ENCODE data around the gene ZNF554.
"Not testable (repeated sequence)": the region's sequence is repeated elsewhere in the genome, so short reads cannot be mapped to it uniquely, and the experiment has no call there.

The ZNF554 gene

GRCh38 chr19:2791440-2791839, 28.2 kb upstream of the ZNF554 start:
- DNase-seq: no peak

- no peak for DNase-seq
Observed at GRCh38 chr19:2791876-2792275, 27.8 kb upstream of the ZNF554 start.

- DNase-seq: not testable (repeated sequence)
Observed at GRCh38 chr19:2792666-2793065, 27.0 kb upstream of the ZNF554 start.

- DNase-seq: no peak
Observed at GRCh38 chr19:2793126-2793525, 26.5 kb upstream of the ZNF554 start.

GRCh38 chr19:2793577-2793976, 26.1 kb upstream of the ZNF554 start:
- DNase-seq: no peak

GRCh38 chr19:2795827-2796658, 23.6 kb upstream of the ZNF554 start:
- no peak for DNase-seq

GRCh38 chr19:2796659-2797266, 22.9 kb upstream of the ZNF554 start:
- no peak for DNase-seq

- DNase-seq: no peak
Observed at GRCh38 chr19:2797280-2797679, 22.4 kb upstream of the ZNF554 start.

- no peak for DNase-seq
Observed at GRCh38 chr19:2798158-2798685, 21.4 kb upstream of the ZNF554 start.

DNA sequence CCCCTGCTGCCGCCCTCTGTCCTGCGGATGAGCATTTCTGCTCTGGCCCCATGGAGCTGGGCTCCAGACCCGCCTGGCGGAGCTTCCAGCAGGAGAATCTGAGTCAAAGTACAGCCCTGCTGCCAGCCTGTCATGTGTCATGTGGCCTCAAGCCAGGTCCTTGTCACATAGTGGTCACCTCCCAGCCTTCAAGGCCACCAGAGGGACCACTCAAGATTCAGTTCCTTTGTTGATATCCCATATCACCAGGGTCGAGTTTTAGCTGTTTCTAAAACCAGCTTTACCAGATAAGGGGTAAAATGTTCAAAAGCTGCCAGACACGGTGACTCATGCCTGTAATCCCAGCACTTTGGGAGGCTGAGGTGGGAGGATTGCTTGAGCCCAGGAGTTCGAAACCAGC, 20.9 kb upstream of the ZNF554 start:
- DNase-seq: no peak

- DNase-seq: no peak
Observed at GRCh38 chr19:2799273-2800020, 20.2 kb upstream of the ZNF554 start.

DNA sequence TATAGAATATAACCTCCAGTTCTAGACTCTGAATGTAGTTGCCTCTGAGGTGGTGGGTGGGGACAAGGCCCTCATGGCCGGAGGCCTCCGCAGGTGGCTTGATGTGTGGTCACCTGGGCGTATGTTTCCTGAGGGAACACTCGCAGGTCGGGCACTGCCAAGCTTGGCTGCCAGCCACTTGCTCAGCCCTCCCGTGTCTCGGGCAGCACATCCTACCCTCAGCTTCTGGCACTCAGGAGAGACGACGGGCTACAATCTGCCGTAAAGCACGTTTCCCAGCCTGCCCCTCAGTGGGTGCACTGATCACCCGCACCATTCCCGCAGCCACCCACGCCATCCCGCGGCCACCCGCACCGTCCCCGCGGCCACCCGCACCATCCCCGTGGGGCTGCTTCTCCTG, 19.2 kb upstream of the ZNF554 start:
- no peak for DNase-seq

- no peak for DNase-seq
Observed at GRCh38 chr19:2802826-2803225, 16.8 kb upstream of the ZNF554 start.

DNA sequence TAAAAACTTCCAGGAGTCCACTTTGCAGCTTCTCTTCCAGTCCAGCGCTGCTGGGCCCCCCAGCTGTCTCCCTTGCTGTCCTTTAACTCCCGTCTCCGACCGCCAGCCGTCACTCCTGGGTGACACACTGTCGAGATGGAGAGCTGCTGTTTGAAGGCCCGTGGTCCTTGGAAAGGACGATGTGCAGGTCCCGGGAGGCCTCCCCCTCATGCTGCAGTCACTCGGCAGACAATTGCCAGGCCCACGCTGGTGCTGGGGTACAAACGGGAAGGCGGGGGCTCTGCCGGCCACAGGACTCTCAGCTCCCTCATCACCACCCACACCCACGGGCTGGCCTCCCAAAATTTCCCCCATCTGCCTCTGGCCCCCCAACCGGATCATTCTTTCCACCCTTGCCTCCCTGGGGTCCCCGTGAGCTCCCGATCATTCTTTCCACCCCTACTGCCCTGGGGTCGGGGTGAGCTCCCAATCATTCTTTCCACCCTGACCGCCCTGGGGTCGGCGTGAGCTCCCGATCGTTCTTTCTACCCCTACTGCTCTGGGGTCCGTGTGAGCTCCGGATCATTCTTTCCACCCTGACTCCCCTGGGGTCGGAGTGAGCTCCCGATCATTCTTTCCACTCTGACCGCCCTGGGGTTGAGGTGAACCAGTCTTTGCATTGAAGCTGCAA, 16.0 kb upstream of the ZNF554 start:
- no peak for DNase-seq

DNA sequence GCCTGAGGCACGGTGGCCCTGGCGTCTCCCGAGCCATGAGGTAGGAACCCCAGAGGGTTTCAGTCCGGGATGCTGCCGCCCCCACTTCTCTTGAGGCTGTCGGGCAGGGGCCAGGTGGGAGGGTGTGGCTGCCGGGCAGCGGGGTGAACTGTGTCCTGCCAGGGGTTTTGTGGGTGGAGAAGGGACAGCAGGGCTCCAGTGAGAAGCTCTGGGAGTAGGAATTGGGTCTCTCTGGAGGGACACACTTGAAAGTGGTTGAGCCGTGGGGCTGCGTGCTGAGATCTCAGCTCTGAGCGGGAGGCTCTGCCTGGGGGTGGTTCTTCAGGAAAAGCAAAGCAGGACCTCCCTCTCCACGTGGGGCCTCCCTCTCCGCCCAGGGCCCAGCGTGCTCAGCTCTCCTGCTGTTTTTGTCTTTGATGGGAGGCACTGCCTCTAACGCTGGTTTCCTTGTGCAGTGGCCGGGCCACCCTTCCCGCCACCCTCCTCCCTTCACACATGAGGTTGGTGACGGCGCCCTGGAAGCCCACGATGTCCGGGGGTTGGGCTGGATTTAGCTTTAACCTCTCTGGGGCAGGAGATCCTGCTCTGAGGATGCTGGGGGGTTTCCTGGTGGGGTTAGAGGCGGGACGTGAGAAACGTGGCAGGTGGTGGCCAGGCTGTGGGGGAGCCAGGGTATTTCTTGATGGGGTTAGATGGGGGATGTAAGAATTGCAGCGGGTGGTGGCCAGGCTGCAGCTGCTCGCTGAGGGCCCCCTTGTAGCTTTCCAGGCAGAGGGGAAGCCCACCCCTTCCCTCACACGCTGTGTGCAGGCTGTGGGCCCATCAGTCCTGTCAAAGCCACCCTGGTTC, 15.3 kb upstream of the ZNF554 start:
- DNase-seq: no peak

DNA sequence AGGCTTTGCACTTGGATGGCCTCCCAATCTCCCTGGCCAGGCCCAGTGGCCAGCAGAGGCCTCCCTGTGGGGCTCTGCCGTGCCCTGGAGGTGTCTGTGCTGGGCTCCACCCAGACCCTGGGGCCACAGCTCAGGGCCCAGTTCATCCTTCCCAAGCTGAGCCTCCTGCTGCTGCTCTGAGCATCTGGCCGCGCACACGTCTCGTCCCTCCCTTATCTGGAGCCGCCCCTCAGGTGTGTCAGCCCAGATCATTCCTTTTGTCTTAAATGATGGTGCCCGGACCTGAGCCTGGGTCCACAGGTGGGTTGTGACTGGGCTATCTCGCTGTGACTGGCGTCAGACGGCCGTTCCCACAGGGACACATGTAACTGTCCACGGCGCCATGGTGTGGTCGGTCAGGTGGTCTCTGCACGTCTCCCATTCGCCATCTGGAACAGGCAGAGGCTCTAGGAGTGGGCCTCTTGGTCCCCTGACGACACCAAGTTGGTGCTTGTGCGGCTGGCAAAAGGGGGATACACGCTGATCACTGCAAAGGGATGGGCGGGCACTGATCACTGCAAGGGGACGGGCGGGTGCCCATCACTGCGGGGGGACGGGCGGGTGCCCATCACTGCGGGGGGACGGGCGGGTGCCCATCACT, 14.3 kb upstream of the ZNF554 start:
- no peak for DNase-seq

DNA sequence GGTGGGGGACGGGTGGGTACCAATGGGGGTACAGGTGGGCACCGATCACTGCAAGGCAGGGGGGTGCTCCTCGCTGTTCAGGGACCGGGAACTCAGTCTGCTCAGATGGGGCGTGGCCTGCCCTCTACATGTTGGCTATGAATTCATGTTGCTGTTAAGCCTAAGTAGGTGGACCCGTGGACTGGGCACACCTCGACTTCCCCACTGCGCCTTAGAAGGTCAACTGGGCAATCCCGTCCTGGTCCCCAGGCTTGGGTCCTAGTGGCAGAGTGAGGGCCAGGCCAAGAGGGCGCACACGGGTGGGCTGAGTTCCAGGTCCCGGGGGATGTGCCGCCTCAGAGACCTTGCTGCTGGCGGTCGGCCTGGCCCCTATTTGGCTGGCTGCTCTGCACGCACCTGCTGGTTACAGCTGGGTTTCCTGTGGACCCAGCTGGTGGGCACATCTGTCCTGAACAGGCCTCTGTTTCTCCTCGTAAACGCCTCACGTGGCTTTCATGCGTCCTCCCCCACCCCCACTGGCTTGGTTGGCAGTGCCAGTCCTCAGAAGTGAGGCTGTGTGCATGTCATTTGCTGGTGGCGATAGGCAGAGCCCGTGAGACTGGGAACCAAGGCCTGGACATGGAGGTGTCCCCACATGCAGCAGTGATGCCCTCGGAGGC, 13.5 kb upstream of the ZNF554 start:
- DNase-seq: no peak

GRCh38 chr19:2806736-2807378, 12.8 kb upstream of the ZNF554 start:
- no peak for DNase-seq

GRCh38 chr19:2807379-2808128, 12.1 kb upstream of the ZNF554 start:
- DNase-seq: no peak
